IPS DF 6.9 (cell line): ENCODE results near the gene RNPEPL1.
"Not testable (repeated sequence)": the region's sequence is repeated elsewhere in the genome, so short reads cannot be mapped to it uniquely, and the experiment has no call there.

Source experiments
- DNase-seq: peaks from one replicate; pipeline ENCODE4 v3.0.0-alpha.2; 2013; ENCODE audit warnings: low read depth, low spot score
- H3K27ac ChIP-seq: one replicate; pipeline ENCODE4 v1.5.1; 2013; ENCODE audit warnings: low read length, control low read depth
- H3K27me3 ChIP-seq: 2 replicates; pipeline ENCODE4 v1.6.1; 2013; ENCODE audit warnings: mild to moderate bottlenecking, low read length; ENCODE audit not compliant: control insufficient read depth, insufficient read depth
- H3K36me3 ChIP-seq: 2 replicates; pipeline ENCODE4 v1.6.1; 2013; ENCODE audit warnings: low read length; ENCODE audit not compliant: control insufficient read depth, insufficient read depth
- H3K4me1 ChIP-seq: 2 replicates; pipeline ENCODE4 v1.6.1; 2013; ENCODE audit warnings: low read length; ENCODE audit not compliant: control insufficient read depth, insufficient read depth
- H3K4me3 ChIP-seq: 2 replicates; pipeline ENCODE4 v1.5.1; 2013; ENCODE audit warnings: mild to moderate bottlenecking, low read length
- H3K9me3 ChIP-seq: 2 replicates; pipeline ENCODE4 v1.6.1; 2013; ENCODE audit warnings: low read length, inconsistent platforms; ENCODE audit not compliant: control insufficient read depth, insufficient read depth
- WGBS: extraction: QIAGEN DNeasy Blood & Tissue Kit; methylation state at CpG from one replicate; pipeline ENCODE4 v1.1.7; 2013; ENCODE audit warnings: mixed read lengths, missing lambda C conversion rate; ENCODE audit not compliant: insufficient read length, insufficient coverage; 5-methylcytosine and 5-hydroxymethylcytosine counted together

The RNPEPL1 gene

DNA sequence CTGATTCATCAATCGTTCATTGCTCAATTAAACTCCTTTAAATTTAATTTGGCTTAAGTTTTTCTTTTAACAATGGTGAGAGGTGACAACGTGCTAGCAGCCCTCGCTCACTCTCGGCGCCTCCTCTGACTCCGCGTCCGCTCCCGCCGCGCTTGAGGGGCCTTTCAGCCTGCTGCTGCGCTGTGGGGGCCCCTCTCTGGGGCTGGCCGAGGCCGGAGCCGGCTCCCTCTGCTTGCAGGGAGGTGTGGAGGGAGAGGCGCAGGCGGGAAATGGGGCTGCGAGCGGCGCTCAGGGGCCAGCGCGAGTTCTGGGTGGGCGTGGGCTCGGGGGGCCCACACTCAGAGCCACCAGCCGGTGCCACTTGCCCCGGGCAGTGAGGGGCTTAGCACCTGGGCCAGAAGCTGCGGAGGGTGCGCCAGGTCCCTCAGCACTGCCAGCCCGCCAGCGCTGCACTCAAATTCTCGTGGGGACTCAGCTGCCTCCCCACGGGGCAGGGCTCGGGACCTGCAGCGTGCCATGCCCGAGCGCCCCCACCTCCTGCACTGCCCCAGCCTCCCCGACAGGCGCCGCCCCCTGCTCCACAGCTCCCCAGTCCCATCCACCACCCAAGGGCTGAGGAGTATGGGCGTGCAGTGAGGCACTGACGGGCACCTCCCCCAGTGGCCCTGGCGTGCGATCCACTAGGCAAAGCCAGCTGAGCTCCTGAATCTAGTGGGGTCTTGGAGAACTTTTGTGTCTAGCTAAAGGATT is 30.1 kb upstream of the RNPEPL1 start:
- Histone ChIP-seq H3K4me3 (no peak overlapping the region), H3K4me1 (peaks cover 2% of the 10 kb centered on the region; the same call in 1 of the 2 replicates), H3K27me3 (no peaks in the 10 kb centered on the region), H3K36me3 (no peaks in the 10 kb centered on the region; the same call in 1 of the 2 replicates), H3K9me3 (no peaks in the 10 kb centered on the region), H3K27ac (no peak overlapping the region)
- no CpG with 5 or more reads among the region's 43 CpGs for WGBS
- no peak for DNase-seq

DNA sequence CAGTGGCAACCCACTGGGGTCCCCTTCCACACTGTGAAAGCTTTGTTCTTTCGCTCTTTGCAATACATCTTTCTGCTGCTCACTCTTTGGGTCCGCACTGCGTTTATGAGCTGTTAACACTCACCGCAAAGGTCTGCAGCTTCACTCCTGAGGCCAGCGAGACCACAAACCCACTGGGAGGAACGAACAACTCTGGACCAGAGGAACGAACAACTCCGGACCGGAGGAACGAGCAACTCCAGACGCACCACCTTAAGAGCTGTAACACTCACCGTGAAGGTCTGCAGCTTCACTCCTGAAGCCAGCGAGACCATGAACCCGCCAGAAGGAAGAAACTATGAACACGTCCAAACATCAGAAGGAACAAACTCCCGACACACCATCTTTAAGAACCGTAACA is 29.2 kb upstream of the RNPEPL1 start:
- H3K4me1 ChIP-seq, H3K9me3 ChIP-seq, H3K27me3 ChIP-seq, H3K27ac ChIP-seq, DNase-seq, H3K36me3 ChIP-seq, H3K4me3 ChIP-seq: not testable (repeated sequence)
- no CpG with 5 or more reads among the region's 17 CpGs for WGBS

DNA sequence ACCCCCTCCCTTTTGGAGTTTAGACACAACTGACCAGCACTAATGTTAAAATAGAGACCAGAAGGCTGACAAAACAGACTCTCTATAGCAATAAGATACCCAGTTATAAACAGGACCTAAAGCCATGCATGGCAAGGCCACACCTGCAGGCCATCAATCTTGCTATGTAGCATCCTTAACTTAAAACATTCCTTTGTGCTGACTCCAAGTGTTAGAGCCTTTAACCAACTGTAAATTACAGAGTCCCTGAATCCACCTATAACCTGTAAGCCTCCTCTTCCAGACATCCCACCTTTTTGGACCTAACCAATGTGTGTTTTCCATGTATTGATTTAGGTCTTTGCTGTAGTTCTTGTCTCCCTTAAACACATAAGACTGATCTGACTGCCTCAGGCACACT is 28.4 kb upstream of the RNPEPL1 start:
- H3K4me1 ChIP-seq: peaks cover 2% of the 10 kb centered on the region; the same call in 1 of the 2 replicates
- no peaks in the 10 kb centered on the region for H3K9me3 ChIP-seq
- DNase-seq: no peak
- H3K36me3 ChIP-seq: no peaks in the 10 kb centered on the region; the same call in 1 of the 2 replicates
- no peak overlapping the region for H3K27ac ChIP-seq
- no peak overlapping the region for H3K4me3 ChIP-seq
- H3K27me3 ChIP-seq: no peaks in the 10 kb centered on the region

DNA sequence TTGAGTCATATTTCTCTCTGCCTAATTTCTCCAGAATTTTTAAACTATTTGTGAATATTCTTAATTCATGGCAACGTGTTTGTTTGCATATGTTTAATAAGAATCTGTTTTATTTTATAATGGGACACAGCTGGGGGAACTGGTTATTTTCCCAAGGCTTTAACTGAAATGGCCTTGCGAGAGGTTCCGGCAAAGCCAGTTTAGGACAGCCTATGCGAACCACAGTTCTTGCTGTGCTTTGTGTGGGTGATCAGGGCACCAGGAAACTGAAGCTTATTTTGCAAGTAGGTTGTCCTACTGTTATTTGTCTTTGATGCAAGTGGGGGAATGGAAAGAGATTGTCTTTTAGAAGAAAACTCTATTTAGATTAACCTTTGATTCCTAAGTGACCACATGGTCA is 17.0 kb upstream of the RNPEPL1 start:
- H3K27ac ChIP-seq: no peak overlapping the region
- H3K9me3 ChIP-seq: peaks cover 2% of the 10 kb centered on the region
- H3K4me3 ChIP-seq: no peak overlapping the region
- no CpG with 5 or more reads among the region's 4 CpGs for WGBS
- H3K36me3 ChIP-seq: no peaks in the 10 kb centered on the region
- H3K4me1 ChIP-seq: no peaks in the 10 kb centered on the region
- no peaks in the 10 kb centered on the region for H3K27me3 ChIP-seq
- DNase-seq: no peak

DNA sequence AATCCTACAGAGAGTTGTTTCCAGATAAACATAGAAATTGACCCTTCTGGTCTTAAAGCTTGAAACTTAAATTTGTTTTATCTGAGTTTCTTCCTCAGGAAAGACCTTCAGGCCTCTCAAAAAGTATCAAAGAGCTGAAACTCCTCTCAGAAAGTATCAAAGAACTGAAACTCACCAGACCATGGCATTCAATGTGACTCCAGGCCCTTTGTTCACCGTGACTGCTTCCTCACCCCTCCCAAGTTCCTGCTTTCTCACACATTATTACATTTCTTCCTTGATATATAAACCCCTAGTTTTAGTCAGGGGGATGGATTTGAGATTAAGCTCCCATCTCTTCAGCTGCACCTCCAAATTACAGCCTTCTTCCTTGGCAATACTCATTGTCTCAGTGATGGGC is 16.5 kb upstream of the RNPEPL1 start:
- no peak for DNase-seq
- Histone ChIP-seq H3K4me1 (no peaks in the 10 kb centered on the region), H3K27ac (no peak overlapping the region), H3K36me3 (no peaks in the 10 kb centered on the region), H3K9me3 (peaks cover 2% of the 10 kb centered on the region), H3K27me3 (no peaks in the 10 kb centered on the region), H3K4me3 (no peak overlapping the region)
- no CpG with 5 or more reads among the region's 1 CpG for WGBS

DNA sequence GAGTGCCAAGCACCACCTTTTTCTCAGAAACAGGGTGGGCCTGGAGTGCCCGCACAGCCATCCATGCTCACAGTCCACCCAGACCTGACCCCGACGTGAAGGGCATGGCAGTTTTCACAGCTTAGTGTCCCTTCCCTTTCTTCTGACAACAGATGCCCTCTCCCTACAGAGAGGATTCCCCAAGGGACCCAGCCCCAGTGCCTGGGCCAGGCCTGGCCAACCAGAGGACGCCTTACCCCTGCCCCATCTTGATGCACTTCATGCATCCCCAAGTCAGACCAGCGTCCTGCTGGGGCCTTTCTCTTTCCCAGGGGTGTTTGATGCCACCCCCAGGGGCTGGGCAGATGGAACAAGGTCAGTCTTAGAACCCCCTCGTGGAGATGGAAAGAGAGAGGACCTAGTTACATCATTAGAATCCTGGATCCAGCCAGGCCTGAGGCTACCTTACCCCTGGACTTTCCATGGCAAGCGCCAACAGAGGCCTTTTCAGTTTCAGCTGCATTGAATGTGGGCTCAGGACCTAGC is 14.3 kb upstream of the RNPEPL1 start:
- no CpG with 5 or more reads among the region's 7 CpGs for WGBS
- H3K4me3 ChIP-seq: no peak overlapping the region
- no peaks in the 10 kb centered on the region for H3K27me3 ChIP-seq
- no peaks in the 10 kb centered on the region for H3K36me3 ChIP-seq
- no peak overlapping the region for H3K27ac ChIP-seq
- no peak for DNase-seq
- no peaks in the 10 kb centered on the region; the same call in 1 of the 2 replicates for H3K4me1 ChIP-seq
- H3K9me3 ChIP-seq: peaks cover 2% of the 10 kb centered on the region

DNA sequence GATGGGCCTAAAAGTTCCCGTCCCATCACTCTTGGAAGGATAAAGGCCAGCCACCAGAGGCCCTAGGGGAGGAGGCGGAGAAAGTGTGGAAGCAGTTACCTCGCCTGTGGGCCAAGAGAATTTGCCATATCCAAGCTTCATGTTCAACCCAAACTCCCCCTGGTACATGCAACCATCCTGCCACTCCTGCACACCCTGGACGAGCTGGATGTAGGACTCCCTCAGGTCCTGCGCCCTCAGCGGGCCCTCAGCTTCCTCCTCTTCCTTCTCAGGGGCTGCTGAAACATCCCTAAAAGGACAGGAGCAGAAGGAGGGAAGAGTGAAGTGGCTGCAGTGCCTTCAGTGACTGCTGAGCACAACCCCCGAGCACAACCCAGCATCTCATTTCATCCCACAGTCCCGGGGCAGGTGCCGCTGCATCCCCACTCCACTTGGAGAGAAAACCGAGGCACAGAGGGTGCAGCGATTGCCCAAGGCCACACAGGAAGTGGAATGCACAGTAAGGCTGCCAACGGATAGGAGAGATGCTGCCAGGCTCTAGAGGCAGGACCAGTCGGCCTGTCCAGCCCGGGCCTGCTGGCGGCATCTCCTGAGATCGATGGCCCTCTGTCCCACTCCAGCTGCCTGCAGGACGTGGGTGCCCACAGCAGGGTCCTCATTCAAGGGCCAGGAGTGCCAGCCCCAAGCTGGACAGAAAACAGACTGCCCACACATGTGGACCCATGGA is 13.4 kb upstream of the RNPEPL1 start:
- Histone ChIP-seq H3K9me3 (peaks cover 2% of the 10 kb centered on the region), H3K4me1 (no peaks in the 10 kb centered on the region; the same call in 1 of the 2 replicates), H3K4me3 (no peak overlapping the region), H3K27ac (no peak overlapping the region), H3K36me3 (no peaks in the 10 kb centered on the region), H3K27me3 (no peaks in the 10 kb centered on the region; the same call in 1 of the 2 replicates)
- no CpG with 5 or more reads among the region's 17 CpGs for WGBS
- DNase-seq: no peak

DNA sequence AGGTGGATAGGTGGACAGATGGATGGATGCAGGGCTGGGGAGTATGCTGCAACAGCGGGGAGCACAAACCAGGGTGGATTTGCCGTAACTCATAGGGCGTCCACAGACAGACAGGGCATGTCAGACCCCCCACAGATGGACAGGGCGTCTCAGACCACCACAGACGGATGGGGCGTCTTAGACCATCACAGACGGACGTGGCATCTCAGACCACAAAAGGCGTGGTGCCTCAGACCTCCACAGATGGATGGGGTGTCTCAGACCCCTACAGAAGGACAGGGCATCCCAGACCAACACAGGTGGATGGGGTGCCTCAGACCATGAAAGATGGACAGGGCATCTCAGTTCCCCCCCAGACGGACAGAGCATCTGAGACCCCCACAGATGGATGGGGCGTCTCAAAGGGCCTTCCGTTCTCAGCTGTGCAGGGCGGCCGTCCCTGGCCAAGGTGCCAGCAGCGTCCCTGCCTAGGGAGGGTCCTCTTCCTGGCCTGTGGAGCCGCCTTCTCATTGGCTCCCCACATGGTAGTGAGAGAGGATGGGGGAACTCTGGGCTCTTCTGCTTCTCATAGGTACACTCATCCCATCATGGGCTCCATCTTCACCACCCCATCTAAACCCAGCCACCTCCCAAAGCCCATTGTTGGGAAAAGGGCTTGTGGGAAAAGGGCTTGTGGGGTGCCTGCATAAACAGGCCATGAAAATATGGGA is 12.6 kb upstream of the RNPEPL1 start:
- Histone ChIP-seq H3K27ac (no peak overlapping the region), H3K9me3 (peaks cover 2% of the 10 kb centered on the region), H3K4me3 (no peak overlapping the region), H3K4me1 (no peaks in the 10 kb centered on the region; the same call in 1 of the 2 replicates), H3K27me3 (no peaks in the 10 kb centered on the region; the same call in 1 of the 2 replicates), H3K36me3 (no peaks in the 10 kb centered on the region)
- DNase-seq: no peak
- no CpG with 5 or more reads among the region's 16 CpGs for WGBS

DNA sequence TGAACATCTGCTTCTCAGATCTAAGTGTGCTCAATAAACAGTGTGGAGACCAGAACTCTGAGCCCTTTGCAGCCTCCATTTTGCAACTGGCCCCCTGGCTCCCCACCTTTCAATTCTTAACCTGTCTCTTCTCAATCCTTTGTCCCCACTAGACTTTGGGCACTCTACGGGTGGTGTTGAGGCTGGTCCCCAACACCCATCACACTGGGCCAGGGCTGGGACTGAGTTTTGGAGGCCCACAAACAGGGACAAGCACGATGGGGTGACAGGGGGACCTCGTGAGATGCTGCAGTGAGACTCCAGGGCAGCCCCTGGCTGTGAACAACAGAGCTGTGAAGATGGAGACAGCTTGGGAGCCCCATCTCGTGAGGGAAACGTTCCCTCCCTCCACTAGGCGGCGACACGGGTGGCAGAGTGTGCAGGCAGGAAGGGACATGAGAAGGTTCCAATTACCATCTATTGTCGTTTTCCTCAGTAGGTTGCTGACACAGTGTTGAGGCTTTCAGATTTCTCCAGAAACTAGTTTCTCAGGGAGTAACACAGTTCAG is 11.7 kb upstream of the RNPEPL1 start:
- Histone ChIP-seq H3K27ac (no peak overlapping the region), H3K9me3 (no peaks in the 10 kb centered on the region), H3K27me3 (no peaks in the 10 kb centered on the region; the same call in 1 of the 2 replicates), H3K4me1 (no peaks in the 10 kb centered on the region; the same call in 1 of the 2 replicates), H3K4me3 (no peak overlapping the region), H3K36me3 (no peaks in the 10 kb centered on the region)
- WGBS: no CpG with 5 or more reads among the region's 9 CpGs
- DNase-seq: no peak
